HG02759 (cell line): Measurements from ENCODE around the gene AGAP9.
A peak's percentile ranks its signal among the peaks of the same experiment; 100 is the strongest.
"Not testable (repeated sequence)": the region's sequence is repeated elsewhere in the genome, so short reads cannot be mapped to it uniquely, and the experiment has no call there.

Source experiments
- ATAC-seq: cut with Tn5 transposase; IDR thresholded peaks from one replicate; pipeline ENCODE4 v1.9.1; 2021; ENCODE audit warnings: mild to moderate bottlenecking, moderate library complexity; ENCODE audit not compliant: unreplicated experiment

The AGAP9 gene

DNA sequence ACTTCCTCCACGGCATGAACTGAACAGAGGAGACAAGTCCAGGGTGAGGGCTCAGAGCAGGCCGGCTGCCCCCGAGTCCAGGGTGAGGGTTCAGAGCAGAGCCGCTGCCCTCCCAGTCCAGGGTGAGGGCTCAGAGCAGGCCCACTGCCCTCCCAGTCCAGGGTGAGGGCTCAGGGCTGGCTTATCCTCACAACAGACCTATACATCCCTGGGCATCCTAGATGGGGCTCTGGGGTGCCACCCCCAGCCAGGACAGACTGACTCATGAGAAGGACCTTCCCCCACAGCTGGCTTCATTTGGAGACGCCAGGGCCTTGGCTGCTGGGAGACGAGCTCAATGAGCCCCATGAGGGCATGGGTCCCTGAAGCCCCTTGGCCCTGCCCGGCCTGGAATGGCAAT is 33.8 kb downstream of the AGAP9 start:
- ATAC-seq = not testable (repeated sequence)

DNA sequence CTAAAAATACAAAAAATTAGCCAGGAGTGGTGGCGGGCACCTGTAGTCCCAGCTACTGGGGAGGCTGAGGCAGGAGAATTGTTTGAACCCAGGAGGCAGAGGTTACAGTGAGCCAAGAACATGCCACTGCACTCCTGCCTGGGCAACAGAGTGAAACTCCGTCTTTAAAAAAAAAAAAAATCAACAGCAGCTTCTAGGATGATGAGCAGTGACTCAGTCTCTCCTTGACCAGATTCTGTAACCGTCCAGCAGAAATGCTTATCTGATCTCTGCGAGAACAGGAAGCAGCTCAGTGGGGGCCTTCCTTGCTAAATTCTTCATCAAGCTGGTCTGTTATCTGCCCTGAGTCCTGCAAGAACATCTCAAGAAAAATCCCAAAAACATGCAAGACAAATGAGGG is 37.5 kb downstream of the AGAP9 start:
- not testable (repeated sequence) for ATAC-seq

DNA sequence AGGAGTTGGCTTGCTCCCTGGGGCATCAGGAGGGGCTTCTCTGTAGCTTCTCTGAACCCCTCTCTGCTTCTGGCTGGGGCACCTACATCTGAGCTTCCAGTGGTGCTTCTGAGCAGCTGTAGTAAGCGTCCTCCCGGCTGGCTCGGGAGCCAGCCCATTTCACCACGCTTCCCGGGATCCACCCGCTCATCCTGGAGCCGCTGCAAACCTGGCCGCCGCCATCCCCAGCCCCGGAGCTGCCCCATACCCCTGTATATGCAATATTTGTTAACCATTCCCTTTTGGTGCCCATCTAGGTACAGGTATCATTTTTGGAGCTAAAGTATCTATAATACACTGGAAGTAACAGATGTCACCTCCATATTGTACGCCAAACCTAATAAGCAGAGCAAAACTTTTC is 38.7 kb downstream of the AGAP9 start:
- not testable (repeated sequence) for ATAC-seq

DNA sequence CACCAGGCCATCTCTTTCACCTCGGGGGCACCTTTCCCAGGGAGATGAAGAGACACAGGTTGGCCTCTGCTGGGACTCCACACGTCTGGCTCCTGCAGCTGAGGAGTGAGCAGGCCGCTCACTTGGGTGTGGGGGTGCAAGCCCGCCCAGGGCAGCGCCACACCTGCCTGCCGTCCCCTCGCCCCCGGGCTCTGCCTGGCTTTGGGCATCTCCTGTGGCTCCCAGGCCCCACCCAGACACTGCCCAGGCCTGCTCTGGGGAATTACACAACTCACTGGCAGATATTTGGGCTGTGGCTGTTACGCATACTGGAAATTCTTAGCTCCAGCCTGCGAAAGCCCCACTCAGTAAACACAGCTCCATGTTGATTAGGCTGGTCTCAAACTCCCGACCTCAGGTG is 39.5 kb downstream of the AGAP9 start, which contains the start of gene ANXA8:
ANXA8 (minus strand) TSS at position 193 of the 400 bp plus-strand sequence; CDS start at position 11, 182 bp downstream.
- not testable (repeated sequence) for ATAC-seq

DNA sequence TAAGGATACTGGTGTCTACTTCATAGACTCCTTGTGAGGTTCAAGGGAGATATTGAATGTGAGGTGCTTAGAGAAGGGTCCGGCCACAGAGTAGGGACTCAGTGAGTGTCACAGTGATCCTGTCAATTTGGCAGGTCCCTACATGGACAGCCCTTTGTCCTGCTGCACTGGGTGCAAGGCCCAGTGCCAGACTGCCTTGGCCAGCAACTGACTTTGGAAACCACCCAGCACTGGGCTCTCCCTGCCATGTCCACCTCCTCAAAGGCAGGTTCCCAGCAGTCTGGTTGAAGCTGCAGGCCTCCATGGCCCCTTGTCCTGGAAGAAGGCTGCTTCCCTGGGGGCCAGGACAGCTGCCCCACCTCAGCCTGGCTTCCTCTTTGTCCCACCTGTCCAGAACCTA is 41.1 kb downstream of the AGAP9 start:
- ATAC-seq = not testable (repeated sequence)

DNA sequence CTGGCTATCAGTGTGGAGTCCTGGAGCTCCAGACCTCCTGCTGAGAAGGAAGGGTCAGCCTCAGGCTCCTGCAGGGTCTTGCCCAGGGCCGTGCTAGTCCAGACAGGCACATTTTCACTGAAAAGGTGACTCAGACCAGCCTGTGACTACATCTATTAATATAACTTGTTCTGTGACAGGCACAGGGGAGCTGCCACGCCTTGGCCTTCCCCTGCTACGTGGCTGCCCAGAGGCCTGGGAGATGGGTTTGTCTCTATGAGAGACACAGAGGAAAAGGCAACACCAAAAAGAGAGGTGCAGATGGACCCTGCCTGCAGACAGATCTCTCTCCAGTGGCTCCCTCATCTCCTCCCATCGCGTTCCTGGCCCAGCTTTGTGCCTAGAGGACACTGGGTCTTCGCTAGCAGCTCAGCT is 41.7 kb downstream of the AGAP9 start:
- not testable (repeated sequence) for ATAC-seq

DNA sequence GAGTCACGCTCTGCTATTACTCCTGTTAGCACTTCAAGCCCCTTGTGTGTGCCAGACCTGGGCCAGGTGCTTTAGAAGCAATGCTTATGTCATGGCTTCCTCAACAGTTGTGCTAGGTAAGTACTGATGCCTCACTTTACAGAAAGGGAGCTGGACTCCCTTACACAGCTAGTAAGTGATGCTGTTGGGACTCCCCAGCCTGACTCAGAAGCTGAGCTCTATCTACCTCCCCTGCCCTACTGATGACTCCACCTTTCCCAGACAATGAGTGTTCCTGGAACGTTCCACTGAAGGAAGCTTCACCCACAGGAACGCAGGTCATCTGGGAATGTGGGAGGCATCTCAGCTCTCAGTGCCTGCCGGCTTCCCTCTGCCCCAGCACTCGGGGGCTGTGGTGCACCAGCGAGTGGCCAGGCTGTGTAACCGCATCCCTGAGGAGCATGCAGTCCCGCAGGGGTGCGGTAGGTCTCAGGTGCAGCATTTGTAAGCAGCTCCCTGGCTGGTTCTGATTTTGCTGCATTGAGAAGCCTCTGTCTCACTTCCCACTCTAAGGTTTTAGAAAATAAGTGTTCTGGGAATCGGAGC is 42.2 kb downstream of the AGAP9 start:
- not testable (repeated sequence) for ATAC-seq

DNA sequence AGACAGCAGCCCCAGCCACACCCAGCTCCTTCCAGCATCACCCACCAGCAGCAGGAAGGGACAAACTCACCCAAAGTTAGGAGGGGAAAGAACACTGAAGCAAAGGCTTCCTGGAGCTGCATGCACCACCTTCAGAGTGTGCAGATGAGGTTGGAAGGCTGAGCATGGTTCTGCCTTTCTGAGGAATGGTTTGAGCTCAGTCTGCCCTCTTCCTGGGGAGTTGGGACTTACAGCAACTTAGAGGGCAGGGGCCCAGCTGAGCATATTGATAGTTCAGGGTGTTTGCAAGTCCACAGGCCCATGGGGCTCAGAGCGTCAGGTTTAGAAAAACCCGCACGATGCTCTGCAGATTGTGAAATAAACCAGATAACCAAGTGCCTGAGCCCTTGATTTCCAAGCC is 43.3 kb downstream of the AGAP9 start:
- not testable (repeated sequence) for ATAC-seq

DNA sequence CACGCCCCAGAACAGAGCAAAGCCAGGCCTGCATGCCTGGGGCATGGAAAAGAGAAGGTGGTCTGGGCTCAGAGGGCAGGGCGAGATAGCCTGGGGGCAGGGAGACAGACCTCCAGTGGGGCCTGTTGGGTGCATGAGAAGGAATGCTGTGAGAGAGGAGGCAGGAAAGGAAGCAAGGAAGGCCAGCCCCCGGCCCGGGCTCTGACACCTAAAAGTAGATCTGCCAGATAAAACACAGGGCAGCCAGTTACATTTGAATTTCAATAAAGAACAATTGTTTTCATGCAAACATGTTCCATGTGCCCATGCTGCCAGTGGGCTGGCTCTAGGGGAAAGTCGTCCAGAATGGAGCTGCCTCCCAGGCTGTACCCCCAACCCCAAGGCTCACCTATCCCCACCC is 45.3 kb downstream of the AGAP9 start:
- not testable (repeated sequence) for ATAC-seq

DNA sequence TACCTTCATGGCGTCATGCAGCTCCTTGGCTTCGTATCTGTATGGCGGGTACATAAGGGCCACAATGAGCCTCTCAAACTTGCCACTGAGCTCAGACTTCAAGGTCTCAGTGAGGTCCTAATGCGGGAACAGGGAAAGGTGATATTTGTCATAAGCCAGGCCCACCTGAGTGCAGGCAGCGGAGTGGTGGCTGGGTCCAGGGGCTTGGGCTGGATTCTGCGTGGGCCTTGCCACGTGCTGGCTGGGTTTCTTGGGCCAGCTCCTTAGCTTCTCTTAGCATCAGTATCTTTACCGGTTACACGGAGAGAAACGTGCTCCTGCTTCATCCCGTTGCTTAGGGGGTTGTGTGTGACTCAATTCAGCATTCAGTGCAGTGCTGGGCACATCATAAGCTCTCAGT is 46.4 kb downstream of the AGAP9 start:
- not testable (repeated sequence) for ATAC-seq

DNA sequence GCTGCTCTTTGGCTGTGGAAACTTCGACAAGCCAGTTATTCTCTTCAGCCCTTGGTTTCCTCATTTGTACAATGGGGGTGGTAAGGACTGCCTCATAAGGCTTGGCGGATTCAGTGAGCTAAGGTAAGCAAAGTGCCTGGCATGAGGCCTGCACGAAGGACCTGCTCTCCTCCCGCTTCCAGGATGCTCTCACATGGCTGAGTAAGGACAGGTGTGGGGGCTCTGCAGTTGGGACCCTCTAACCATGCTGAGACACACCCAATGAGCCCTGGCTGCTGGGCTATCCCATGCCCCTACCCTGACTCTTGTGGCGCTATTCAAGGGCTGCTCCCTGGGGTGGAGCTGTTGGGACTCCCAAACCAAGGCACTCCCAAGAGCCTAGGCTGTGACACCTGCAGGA is 48.3 kb downstream of the AGAP9 start:
- not testable (repeated sequence) for ATAC-seq

DNA sequence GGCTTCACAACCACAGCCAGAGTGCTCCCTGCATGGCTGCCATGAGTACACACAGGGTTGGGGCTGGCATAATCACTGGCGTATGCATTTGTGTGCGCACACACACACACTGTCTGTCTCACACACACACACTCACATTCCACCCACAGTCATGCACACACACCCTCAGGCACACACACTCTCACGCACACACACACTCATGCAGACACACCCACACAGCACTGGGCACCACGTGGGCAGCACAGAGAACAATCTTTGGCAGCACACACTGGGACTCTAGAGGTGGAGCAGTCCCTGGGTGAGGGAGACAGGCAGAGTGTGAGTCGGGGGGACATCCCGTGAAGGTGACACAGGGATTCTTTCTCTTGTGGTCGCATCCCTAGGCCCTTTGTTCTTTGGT is 49.9 kb downstream of the AGAP9 start:
- ATAC-seq = not testable (repeated sequence)

DNA sequence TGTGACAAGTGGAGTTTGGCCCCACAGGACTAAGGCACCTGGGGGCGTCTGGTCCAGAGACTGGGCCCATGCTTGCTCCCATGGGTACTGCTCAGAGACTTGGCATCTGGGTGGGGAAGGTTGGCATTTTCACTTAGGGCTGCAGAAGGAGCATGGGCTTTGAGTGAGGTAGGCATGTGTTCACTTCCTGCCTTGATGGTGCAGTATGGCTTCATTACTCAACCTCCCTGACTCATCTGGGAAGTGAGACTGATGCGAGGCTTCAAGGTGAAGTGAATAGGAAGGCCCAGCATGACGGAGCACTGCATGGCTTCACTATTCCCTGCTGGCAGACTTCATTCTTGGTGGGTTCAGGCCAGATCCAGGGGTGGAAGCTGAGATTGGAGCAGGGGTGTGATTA is 50.8 kb downstream of the AGAP9 start:
- peak; percentile 72 for ATAC-seq

DNA sequence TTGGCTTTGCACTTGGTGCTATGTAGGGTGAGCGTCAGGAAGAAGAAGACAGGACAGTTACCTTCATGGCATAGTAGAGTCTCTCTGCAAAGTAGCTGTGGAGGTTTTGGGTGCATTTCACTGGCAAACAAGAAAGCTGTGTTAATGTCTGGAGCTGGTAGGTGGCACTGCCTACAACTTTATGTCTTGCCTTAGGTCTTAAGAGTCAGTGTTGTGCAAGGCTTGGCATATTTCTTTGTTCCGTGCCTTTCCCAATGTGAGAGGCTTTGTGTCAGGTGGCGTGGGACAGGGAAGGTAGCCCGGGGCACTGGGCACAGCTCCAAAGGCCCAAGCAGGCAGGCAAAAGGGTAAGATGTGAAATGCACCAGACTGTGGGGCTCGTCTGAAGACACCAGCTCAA is 51.4 kb downstream of the AGAP9 start:
- ATAC-seq = not testable (repeated sequence)

DNA sequence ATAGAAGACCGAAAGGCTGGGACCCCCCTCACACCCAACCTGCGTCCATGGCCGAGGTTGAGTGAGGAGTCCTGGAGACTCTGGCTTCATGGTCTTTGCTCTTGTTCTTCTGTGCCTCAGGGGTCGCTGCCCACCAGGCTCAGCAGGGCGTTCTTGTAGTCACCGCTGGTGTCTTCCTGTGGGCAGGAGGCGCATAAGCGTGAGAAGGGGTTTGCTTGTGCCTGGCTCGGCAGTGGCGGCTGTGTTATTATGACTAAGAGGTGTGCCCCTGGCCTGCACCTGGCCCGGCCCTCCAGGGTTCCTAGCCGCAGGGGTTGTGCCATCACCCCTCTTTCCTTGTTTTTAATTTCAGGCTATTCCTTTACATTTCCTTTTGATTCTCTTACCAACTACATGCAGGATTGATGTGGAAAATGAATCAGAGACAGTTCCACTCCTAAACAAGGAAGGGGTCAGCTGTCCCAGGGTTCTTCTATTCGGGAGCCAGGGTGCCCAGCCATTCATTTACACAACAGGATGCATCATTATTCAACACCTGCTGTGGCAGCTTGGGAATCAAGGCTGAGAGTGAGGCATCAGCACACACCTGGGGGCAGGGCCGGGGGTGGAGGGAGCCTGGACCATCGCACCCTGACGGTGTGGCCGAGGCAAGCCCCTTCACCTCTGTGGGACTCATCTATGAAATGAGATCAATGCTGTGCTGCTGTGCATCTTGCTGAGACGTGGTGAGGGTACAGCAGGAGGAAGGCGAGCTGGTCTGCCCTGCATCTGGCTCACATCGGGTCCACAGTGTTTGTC is 54.5 kb downstream of the AGAP9 start:
- ATAC-seq = not testable (repeated sequence)

DNA sequence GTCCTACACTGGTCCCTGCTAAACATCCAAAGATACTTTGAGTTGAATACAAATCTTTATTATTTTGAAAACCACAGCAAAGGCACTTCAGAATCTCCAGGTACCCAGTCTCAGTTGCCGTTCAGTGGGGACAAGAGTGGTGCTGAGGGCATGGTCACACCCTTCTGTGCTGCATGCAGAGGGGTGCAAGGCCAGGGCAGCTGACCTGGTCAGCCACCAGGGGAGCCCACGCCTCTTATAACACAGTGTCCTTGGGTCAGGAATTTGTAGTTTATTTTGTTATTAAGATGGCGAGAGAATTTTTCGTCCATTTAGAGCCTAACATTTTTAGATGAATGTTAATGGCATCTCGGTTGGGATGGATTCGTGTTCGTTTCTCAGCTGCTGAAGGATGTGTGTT is 55.5 kb downstream of the AGAP9 start:
- ATAC-seq = not testable (repeated sequence)

DNA sequence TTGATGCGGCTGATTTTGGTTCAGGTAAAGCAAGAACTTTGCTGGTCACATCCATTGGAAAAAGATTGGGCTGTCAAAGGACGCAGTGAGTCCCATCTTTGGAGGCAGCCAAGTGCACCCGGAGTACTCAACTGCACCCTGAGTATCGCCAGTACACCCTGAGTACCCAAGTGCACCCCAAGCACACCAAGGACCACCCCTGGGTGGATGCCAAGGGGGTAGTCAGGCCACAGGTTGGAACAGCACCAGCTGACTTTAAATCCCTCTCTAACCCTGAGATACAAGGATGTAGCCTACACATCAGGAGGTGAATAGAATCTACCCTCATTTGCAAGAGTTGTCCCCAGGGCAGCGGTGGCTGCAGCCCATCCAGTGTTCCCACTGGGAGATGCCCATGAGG is 56.0 kb downstream of the AGAP9 start:
- not testable (repeated sequence) for ATAC-seq

DNA sequence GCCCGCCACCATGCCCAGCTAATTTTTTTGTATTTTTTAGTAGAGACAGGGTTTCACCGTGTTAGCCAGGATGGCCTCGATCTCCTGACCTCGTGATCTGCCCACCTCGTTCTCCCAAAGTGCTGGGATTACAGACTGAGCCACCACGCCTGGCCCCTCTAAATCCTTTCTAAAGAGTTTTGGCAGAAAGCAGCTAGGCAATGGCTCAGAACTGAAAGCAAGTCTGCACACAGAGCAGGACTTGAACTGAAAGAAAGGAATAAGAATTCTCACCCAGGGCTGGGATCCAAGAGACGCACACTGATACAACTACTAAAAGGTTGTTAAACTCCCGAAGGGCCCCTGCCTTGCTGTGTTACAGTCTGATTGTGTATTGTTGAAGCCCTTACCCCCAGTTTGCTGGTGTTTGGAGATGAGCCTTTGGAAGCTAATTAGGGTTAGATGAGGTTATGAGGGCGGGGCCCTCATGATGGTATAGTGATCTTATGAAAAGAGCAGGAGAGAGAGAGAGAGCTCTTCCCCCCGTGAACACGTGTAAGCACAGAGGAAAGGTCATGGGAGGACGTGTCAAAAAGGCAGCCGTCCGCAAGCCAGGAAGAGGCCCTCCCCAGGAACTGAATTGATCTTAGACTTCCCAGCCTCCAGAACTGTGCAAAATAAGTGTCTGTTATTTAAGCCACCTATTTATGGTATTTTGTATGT is 58.1 kb downstream of the AGAP9 start:
- not testable (repeated sequence) for ATAC-seq

DNA sequence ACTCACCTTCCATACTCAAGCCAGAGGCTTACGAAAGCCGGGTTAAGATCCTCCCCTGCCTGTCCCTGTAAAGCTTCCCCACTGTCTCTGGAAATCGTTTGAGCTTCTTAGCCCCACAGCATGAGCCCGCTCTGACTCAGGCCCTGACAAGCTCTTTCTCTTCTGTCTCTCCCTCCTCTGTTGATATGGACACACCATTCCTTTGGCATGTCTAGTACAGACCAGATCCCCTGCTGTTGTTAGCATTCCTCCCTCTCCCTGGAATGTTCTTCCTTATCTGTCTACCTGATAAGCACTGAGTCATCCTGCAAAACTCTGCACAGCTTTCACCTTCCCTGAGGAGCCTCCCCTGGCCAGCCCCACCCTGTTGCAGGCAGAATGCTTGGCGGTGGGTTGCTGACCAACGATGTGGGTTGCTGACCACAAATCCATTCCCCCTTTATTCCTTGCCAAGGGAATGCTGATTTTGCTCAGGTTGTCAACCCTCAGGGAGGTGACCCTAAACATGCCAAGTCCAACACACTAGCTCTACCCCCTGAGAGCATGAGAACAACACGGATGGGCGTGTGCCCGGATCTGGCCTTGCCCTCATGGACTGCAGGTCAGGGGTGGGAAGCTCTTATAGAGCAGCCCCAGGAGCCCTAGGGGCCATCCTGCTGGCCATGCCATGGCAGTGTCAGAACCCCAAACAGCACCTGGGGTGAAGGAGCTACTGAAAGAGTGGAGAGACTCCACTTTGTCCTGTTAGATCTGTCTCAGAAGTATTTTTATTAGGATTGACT is 60.7 kb downstream of the AGAP9 start:
- ATAC-seq = not testable (repeated sequence)

DNA sequence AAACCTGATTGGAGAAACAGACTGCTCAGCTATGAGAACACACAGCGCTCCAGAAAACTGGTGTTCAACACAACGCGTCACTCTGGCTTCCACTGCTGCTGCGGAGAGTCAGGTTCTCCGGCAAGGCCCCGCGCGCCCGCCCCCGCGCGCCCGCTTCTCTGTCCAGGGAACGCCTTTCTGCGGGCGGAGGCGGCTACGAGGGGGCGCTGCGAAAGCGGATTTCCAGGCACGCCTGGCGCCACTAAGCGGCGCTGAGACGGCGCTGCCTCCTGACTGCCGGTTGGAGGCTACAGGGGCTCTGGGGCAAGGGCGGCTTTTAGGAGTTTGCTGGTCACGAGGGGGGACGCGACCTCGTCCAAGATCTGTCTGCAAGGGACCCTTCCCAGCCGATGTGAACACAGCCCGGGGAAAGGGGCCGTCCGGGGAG is 62.2 kb downstream of the AGAP9 start:
- ATAC-seq = peak; percentile 79
